PC-9 (cell line): ENCODE data around the gene PIKFYVE. TPM values are rescaled to one million over a fixed set of nuclear protein-coding genes. Genes with fewer than 3 reads are reported as not detected.

Experiments used
- BruUV-seq: library from RNA; stranded (reverse); fragments of 400-500 nt; replicated peaks from 2 replicates; lab custom pipeline; 2021; lab: Mats Ljungman, UMichigan
- CTCF ChIA-PET: fragments of 300-600 bp; sonication (Branson Sonifier 250); formaldehyde crosslinking; loops from one replicate; lab custom pipeline; 2022; ENCODE audit warnings: antibody characterized with exemption; lab: Charles Lee
- POLR2A ChIA-PET: fragments of 300-600 bp; sonication (Branson Sonifier 250); formaldehyde crosslinking; loops from one replicate; lab custom pipeline; 2022; ENCODE audit warnings: antibody characterized with exemption; ENCODE audit not compliant: unreplicated experiment; lab: Charles Lee
- DNase-seq, 2 experiments: peaks; one replicate each; pipeline versions ENCODE4 v3.0.0 to v3.0.0-alpha.2; 2015 to 2022; ENCODE audit warnings: mixed read lengths in 1 of 2
- H2AFZ ChIP-seq: fragments of 200-600 bp; sonication (generic); 2 replicates; pipeline ENCODE4 v1.8.1; 2017; ENCODE audit warnings: antibody characterized with exemption
- H3F3A ChIP-seq: fragments of 200-600 bp; sonication (generic); 2 replicates; pipeline ENCODE4 v1.8.1; 2017; ENCODE audit warnings: antibody characterized with exemption, mild to moderate bottlenecking, low read depth; ENCODE audit not compliant: insufficient read depth
- H3K27ac ChIP-seq: fragments of 200-600 bp; sonication (generic); 2 replicates; pipeline ENCODE4 v1.6.1; 2016; ENCODE audit warnings: mixed run types
- H3K27me3 ChIP-seq: fragments of 200-600 bp; sonication (generic); 2 replicates; pipeline ENCODE4 v1.6.1; 2016; ENCODE audit warnings: low read depth, mixed run types; ENCODE audit not compliant: insufficient read depth
- H3K36me3 ChIP-seq: fragments of 200-600 bp; sonication (generic); 2 replicates; pipeline ENCODE4 v1.6.1; 2016; ENCODE audit warnings: low read depth, mixed run types
- H3K4me1 ChIP-seq: fragments of 200-600 bp; sonication (generic); replicated peaks from 2 replicates; pipeline ENCODE4 v1.6.1; 2016; ENCODE audit warnings: mixed run types; ENCODE audit not compliant: insufficient read depth
- H3K4me2 ChIP-seq: fragments of 200-600 bp; sonication (generic); 2 replicates; pipeline ENCODE4 v1.6.1; 2017; ENCODE audit warnings: mixed run types
- H3K4me3 ChIP-seq: fragments of 200-600 bp; sonication (generic); 2 replicates; pipeline ENCODE4 v1.6.1; 2016; ENCODE audit warnings: mixed run types
- H3K79me2 ChIP-seq: fragments of 200-600 bp; sonication (generic); 2 replicates; pipeline ENCODE4 v1.6.1; 2017; ENCODE audit warnings: low read depth, mixed run types
- H3K9me2 ChIP-seq: fragments of 200-600 bp; sonication (generic); 2 replicates; pipeline ENCODE4 v1.8.1; 2017; ENCODE audit warnings: mild to moderate bottlenecking; ENCODE audit not compliant: insufficient read depth
- H3K9me3 ChIP-seq: fragments of 200-600 bp; sonication (generic); 2 replicates; pipeline ENCODE4 v1.8.1; 2016; ENCODE audit warnings: low read depth; ENCODE audit not compliant: insufficient read depth
- H4K20me1 ChIP-seq: fragments of 200-600 bp; sonication (generic); 2 replicates; pipeline ENCODE4 v1.8.1; 2017; ENCODE audit not compliant: insufficient read depth
- EZH2 ChIP-seq: fragments of 200-600 bp; sonication (generic); IDR thresholded peaks from 2 replicates; pipeline ENCODE4 v1.8.0; 2017; ENCODE audit warnings: antibody characterized with exemption, low read depth
- intact Hi-C: fragments of 100-400 bp; cut with micrococcal nuclease; formaldehyde crosslinking; loops from one replicate; pipeline ENCODE4 v1.10.0; 2022; ENCODE audit not compliant: unreplicated experiment
- total RNA-seq: library from RNA; stranded (reverse); gene quantifications from 2 replicates; pipeline ENCODE4 v1.2.3, GENCODE V29; 2021
- TF ChIP-seq, protein P1 (sequence below): fragments of 200-600 bp; sonication (generic); conservative IDR thresholded peaks from 2 replicates; pipeline ENCODE4 v1.6.1; 2017; ENCODE audit warnings: mixed run types, antibody characterized with exemption, mild to moderate bottlenecking, moderate library complexity

The PIKFYVE gene
- total RNA-seq, 1 experiment from 2014 or later: 14.6 TPM

DNA sequence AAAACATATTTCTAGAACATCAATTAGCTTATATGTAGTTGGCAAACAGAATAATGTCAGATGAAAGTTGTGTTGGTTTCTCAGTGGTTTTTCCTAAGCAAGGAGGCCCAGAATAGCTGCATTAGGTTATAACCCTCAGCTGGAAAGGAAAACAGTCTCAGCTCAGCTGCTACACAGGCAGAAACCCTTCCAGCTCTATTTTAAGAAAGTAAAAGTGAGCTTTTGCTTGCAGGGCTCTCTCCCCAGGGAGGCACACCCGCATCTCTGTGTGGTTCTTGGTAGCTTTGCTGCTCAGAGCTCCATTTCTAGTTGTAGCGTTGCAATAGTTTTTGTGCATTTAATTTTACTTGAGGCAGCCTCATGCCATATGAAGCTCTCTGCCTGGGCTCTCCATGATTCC, 54.6 kb downstream of the PIKFYVE start:
- no peaks in the 10 kb centered on the region for H3K9me3 ChIP-seq
- H4K20me1 ChIP-seq: no peaks in the 10 kb centered on the region
- no peaks in the 10 kb centered on the region for H3F3A ChIP-seq
- H3K36me3 ChIP-seq: no peaks in the 10 kb centered on the region; the same call in 1 of the 2 replicates
- H3K4me2 ChIP-seq: no peak overlapping the region
- no peak for TF ChIP-seq EZH2
- TF ChIP-seq, protein P1, sequence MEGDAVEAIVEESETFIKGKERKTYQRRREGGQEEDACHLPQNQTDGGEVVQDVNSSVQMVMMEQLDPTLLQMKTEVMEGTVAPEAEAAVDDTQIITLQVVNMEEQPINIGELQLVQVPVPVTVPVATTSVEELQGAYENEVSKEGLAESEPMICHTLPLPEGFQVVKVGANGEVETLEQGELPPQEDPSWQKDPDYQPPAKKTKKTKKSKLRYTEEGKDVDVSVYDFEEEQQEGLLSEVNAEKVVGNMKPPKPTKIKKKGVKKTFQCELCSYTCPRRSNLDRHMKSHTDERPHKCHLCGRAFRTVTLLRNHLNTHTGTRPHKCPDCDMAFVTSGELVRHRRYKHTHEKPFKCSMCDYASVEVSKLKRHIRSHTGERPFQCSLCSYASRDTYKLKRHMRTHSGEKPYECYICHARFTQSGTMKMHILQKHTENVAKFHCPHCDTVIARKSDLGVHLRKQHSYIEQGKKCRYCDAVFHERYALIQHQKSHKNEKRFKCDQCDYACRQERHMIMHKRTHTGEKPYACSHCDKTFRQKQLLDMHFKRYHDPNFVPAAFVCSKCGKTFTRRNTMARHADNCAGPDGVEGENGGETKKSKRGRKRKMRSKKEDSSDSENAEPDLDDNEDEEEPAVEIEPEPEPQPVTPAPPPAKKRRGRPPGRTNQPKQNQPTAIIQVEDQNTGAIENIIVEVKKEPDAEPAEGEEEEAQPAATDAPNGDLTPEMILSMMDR: no peak
- no peak overlapping the region for H3K4me3 ChIP-seq
- POLR2A ChIA-PET: no interaction called here
- no TSS peak for BruUV-seq
- intact Hi-C loops: no loop called here
- no peak overlapping the region for H3K27ac ChIP-seq
- CTCF ChIA-PET: no interaction called here
- no peak for DNase-seq
- no peaks in the 10 kb centered on the region for H3K27me3 ChIP-seq
- no peak overlapping the region for H2AFZ ChIP-seq
- H3K4me1 ChIP-seq: no peaks in the 10 kb centered on the region
- no peaks in the 10 kb centered on the region for H3K9me2 ChIP-seq
- H3K79me2 ChIP-seq: no peaks in the 10 kb centered on the region

DNA sequence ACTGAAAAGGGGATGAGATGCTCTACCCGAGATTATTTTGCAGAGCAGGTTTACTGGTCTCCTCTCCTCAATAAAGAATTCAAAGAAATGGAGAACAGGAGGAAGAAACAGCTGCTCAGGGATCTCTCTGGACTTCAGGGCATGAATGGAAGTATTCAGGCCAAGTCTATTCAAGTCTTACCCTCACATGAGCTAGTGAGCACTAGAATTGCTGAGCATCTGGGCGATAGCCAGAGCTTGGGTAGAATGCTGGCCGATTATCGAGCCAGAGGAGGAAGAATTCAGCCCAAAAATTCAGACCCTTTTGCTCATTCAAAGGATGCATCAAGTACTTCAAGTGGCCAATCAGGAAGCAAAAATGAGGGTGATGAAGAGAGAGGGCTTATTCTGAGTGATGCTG, 60.0 kb downstream of the PIKFYVE start:
- intact Hi-C loops: no loop called here
- H3K9me3 ChIP-seq: no peaks in the 10 kb centered on the region
- no peak overlapping the region for H3K27ac ChIP-seq
- no peak overlapping the region for H3K4me3 ChIP-seq
- H3K27me3 ChIP-seq: no peaks in the 10 kb centered on the region
- no peaks in the 10 kb centered on the region for H3K79me2 ChIP-seq
- no peaks in the 10 kb centered on the region for H3K4me1 ChIP-seq
- no peaks in the 10 kb centered on the region for H3F3A ChIP-seq
- H2AFZ ChIP-seq: no peak overlapping the region
- H3K36me3 ChIP-seq: no peaks in the 10 kb centered on the region; the same call in 1 of the 2 replicates
- H3K9me2 ChIP-seq: no peaks in the 10 kb centered on the region
- ChIA-PET POLR2A (no interaction called here), CTCF (no interaction called here)
- no peak for DNase-seq
- no peak for TF ChIP-seq EZH2
- no TSS peak for BruUV-seq
- H3K4me2 ChIP-seq: no peak overlapping the region
- peaks cover 3% of the 10 kb centered on the region; the same call in 1 of the 2 replicates for H4K20me1 ChIP-seq

DNA sequence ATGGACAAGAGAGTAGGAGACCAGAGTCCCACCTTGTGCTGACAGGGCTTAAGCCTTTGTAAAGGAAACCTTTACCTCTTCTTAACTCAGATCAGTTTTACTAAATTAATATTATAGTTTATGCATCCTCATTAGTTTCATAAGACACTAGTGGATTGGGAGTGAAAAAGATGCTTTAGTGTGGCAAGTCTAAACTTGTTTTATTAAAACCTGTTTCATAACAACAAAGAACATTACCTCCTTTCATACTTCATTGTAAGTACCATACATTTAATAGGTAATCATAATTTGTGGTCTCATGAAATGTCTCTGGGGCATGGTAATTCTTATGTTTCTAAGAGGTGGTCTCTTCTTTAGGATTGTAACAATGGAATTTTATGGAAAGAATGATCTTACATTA, 63.4 kb downstream of the PIKFYVE start:
- TF ChIP-seq, protein P1: no peak
- no peak for TF ChIP-seq EZH2
- peaks cover 3% of the 10 kb centered on the region; the same call in 1 of the 2 replicates for H4K20me1 ChIP-seq
- no peak overlapping the region for H3K4me3 ChIP-seq
- H3K9me2 ChIP-seq: no peaks in the 10 kb centered on the region
- intact Hi-C loops: no loop called here
- no peak overlapping the region for H3K4me2 ChIP-seq
- POLR2A ChIA-PET: no interaction called here
- BruUV-seq: no TSS peak
- no peaks in the 10 kb centered on the region for H3K79me2 ChIP-seq
- H3F3A ChIP-seq: no peaks in the 10 kb centered on the region
- no peak overlapping the region for H2AFZ ChIP-seq
- no peak overlapping the region for H3K27ac ChIP-seq
- no peaks in the 10 kb centered on the region for H3K27me3 ChIP-seq
- no peaks in the 10 kb centered on the region for H3K4me1 ChIP-seq
- H3K9me3 ChIP-seq: no peaks in the 10 kb centered on the region
- no peak for DNase-seq
- H3K36me3 ChIP-seq: no peaks in the 10 kb centered on the region; the same call in 1 of the 2 replicates
- CTCF ChIA-PET: no interaction called here

DNA sequence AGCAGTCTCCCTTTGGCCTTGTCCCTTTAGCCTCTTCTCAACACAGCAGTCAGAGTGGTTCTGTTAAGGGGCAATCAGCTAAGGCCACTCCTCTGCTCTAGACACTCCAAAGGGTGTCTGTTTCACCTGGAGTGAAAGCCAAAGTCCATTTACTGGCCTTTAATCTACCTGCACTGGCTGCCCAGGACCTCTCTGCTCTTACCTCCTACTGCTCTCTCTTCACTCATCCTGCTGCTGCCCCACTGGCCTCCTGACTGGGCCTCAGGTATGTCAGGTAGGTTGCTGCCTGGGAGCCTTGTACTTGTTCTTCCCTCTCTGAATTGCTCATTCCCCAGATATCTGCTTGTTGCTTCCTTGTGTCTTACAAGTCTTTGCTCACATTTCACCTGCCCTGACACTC, 68.2 kb downstream of the PIKFYVE start:
- Histone ChIP-seq H3K27ac (no peak overlapping the region), H3K36me3 (no peaks in the 10 kb centered on the region; the same call in 1 of the 2 replicates), H3F3A (no peaks in the 10 kb centered on the region), H3K9me2 (no peaks in the 10 kb centered on the region), H3K79me2 (no peaks in the 10 kb centered on the region), H3K4me2 (no peak overlapping the region), H3K4me3 (no peak overlapping the region), H2AFZ (no peak overlapping the region), H3K27me3 (no peaks in the 10 kb centered on the region), H4K20me1 (peaks cover under 1% of the 10 kb centered on the region; the same call in 1 of the 2 replicates), H3K9me3 (no peaks in the 10 kb centered on the region), H3K4me1 (no peaks in the 10 kb centered on the region)
- CTCF ChIA-PET: no interaction called here
- no TSS peak for BruUV-seq
- POLR2A ChIA-PET: no interaction called here
- DNase-seq: no peak
- intact Hi-C loops: no loop called here
- TF ChIP-seq, protein P1: no peak
- no peak for TF ChIP-seq EZH2
